Bone marrow (tissue), 2 donors: ENCODE results near the gene BCL2L1.
"Not testable (repeated sequence)": the region's sequence is repeated elsewhere in the genome, so short reads cannot be mapped to it uniquely, and the experiment has no call there.

Source experiments
- DNase-seq, 2 donors: peaks; one replicate each; lab custom pipeline; 2025; lab: John Stamatoyannopoulos, UW

BCL2L1 gene

GRCh38 chr20:31722257-31723068 is at the start of gene BCL2L1:
Gene BCL2L1, minus strand, starts transcription at chr20:31722868. Its CDS starts 650 bp downstream, at chr20:31722218.
- DNase-seq: peak; percentile 63 to 65

DNA sequence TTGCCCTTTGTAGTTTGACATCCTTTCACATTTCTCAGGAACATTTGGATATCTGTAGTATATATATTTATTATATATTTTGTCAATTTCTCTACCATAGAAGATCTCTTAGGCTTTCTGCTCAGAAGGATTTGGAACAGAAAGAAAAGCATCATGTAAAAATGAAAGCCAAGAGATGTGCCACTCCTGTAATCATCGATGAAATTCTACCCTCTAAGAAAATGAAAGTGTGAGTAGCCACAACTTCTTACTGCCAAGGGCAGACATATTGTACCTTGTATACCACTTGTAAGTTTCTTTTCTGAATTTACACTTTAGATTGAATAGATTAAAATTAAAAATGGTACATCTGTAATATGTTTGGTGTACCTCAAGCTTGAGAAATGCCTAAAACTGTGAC is 47.6 kb upstream of the BCL2L1 start:
- no peak for DNase-seq

GRCh38 chr20:31769681-31770080 is 47.0 kb upstream of the BCL2L1 start:
- DNase-seq: no peak

DNA sequence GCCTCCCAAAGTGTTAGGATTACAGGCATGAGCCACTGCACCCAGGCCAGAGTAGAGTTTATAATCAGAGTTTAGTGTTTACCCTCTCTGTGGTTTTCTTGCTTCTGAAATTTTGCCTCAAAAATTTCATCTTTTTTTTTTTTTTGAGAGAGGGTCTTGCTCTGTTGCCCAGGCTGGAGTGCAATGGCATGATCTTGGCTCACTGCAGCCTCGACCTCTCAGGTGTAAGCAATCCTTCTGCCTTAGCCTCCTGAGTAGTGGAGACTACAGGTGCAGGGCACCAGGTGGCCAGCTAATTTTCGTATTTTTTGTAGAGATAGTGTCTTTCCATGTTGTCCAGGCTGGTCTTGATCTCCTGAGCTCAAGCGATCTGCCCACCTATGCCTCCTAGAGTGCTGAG is 45.1 kb upstream of the BCL2L1 start:
- DNase-seq: no peak

DNA sequence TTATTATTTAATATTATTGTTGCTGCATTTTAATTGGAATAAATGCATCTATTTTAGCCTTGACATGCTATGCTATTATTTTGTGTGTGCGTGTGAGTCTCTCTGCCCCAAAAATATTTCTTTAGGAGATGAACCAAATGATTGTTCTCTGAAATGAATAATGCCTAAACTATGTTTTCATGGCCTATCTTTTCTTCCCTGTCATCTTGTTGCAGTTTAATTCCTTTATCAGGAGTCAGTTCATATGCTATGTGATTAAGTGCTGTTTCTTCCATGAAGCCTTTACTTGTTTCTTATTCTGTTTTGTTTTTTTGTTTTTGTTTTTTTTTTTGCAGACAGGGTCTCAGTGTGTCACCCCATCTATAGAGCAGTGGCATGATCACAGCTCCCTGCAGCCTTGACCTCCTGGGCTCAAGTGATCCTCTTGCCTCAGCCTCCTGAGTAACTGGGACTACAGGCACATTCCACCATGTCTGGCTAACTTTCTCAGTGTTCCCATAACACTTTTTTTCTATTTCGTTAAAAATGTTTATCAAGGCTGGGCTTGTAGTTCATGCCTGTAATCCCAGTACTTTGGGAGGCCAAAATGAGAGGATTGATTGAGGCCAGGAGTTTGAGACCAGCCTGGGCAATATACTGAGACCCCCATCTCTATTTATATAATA is 42.1 kb upstream of the BCL2L1 start:
- DNase-seq: no peak

DNA sequence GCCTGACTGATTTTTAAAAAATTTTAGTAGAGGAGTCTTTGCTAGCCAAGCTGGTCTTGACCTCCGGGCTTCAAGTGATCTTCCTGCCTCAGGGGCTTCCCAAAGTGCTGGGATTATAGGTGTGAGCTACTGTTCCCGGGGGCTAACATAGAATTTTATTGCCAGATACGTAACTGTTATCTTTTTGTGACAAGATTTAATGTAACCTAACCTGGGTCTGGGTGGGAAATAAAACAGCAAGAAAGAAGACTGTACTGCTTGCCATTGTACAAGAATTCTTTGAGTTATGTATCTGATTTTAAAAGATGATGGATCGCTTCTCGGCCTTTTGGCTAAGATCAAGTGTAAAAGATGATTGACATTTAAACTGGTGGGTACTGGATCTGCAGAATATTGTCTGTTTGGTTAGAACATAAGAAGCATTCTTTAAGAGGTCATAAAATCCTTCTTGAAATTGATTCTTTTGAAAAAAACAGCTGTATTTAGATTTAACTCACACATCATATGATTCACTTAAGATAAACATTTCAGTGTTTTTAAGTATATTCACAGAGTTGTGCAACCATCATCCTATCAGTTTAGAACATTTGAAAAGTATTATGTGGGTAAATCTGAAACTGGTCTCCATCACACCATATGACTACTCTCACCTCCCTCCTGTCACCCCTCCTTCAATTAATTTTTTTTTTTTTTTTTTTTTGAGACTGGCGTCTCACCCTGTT is 38.0 kb upstream of the BCL2L1 start:
- no peak for DNase-seq

DNA sequence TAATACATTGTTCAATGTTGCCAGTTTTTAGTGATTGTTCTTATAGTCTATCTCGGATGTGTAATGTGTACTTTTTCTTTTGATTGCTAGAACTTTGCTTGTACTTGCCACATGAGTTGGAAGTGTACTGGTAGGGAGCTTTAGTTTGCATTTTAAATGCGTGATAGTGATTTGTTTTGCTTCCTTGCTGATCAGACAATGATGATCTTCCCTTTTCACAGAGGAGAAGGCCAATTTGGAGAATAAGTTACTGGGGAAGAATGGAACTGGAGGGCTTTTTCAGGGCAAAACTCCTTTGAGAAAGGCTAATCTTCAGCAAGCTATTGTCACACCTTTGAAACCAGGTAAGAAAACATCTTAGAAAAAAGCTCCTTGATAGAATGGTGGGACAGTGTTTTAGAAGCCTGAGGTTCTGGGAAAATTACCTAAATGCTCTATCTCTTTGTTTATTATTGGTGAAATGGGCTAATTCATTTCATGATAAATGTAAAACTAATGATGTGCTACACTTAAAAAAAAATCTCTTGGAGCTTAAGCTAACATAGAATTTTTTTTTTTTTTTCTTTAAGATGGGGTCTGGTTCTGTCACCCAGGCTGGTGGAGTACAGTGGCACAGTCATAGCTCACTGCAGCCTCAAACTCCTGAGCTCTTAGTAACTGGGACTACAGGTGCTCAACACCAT is 37.3 kb upstream of the BCL2L1 start:
- DNase-seq: no peak

GRCh38 chr20:31758991-31759390 is 36.3 kb upstream of the BCL2L1 start:
- DNase-seq: no peak

DNA sequence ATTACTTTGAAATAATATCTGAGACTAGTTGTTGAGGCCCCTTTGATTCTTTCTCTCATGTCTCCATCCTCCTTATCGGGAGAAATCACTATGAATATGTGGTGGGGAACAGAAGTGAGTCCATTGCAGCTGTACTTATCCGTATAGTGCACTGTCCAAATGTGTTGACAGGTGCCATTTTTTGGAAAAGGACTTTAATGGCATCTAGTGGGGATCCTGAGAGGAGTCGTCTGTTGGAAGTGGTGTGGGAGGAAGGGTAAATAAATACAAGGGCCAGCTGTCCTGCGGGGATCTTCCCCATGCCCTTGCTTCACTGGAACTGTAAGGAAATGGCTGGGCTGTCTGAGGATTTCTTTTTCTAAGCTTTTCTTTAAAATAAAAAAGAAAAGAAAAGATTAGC is 35.9 kb upstream of the BCL2L1 start:
- no peak for DNase-seq

DNA sequence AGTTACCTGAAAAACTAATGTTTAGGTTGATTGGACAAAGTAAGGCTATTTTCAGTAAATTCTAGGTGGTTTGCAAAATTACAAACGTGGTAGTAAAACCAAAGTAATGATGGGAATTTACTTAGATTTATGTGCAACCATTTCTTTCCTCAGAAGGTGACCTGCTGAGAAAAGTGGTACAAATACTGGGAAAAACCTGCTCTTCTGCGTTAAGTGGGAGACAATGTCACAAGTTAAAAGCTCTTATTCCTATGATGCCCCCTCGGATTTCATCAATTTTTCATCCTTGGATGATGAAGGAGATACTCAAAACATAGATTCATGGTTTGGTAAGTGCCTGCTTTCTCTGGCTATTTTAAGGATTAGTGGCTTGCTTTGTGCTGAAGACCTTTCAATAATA is 34.6 kb upstream of the BCL2L1 start:
- DNase-seq: no peak

DNA sequence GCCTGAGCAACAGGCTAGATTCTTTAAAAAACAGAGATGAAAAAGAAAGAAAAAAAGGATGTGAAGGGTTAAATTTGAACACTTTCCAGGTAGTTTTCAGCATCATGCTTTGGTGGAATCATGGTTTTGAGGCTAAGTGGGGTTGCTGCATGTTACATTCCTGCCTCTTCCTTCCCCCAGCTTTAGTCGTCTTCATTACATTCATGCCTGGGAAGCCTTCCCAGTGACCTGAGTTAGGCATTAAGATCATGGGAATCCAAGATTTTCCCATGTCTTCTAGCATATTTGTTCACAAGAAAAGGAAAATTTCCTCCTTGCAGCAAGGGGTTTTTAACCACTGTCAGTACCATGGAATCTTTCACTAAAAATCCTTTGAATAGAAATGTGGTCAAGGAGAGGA is 28.5 kb upstream of the BCL2L1 start:
- no peak for DNase-seq

- DNase-seq: no peak
Measured at GRCh38 chr20:31749223-31749622, 26.6 kb upstream of the BCL2L1 start.

DNA sequence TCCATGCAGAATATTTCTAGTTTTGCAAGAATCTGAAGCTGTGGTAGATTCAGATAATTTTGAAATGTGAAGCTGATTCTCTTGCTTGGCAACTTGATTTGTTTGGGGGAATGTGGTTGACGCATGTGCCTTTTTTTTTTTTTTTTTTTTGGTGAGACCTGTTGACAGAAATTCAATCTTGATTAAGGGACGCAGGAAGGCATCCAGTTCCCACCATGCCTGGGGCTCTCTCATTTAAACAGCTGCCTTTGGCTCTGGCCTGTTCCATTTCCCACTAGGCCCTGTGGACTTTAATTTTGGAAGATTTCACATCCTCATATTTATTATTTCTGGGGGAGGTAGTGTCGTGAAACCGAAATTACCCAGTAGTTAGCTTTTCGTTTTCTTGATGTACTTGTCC is 25.0 kb upstream of the BCL2L1 start:
- DNase-seq: no peak

DNA sequence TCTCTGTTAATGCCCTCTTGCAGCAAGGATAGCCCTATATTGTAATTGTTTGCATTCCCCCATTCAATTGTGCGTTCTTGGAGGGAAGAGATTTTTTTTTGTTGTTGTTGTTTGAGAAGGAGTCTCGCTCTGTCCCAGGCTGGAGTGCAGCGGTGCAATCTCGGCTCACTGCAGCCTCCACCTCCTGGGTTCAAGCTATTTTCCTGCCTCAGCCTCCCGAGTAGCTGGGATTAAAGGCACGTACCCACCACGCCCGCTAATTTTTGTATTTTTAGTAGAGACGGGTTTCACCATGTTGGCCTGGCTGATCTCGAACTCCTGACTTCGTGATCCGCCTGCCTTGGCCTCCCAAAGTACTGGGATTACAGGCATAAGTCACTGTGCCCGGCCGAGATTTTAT is 24.4 kb upstream of the BCL2L1 start:
- DNase-seq: not testable (repeated sequence)

DNA sequence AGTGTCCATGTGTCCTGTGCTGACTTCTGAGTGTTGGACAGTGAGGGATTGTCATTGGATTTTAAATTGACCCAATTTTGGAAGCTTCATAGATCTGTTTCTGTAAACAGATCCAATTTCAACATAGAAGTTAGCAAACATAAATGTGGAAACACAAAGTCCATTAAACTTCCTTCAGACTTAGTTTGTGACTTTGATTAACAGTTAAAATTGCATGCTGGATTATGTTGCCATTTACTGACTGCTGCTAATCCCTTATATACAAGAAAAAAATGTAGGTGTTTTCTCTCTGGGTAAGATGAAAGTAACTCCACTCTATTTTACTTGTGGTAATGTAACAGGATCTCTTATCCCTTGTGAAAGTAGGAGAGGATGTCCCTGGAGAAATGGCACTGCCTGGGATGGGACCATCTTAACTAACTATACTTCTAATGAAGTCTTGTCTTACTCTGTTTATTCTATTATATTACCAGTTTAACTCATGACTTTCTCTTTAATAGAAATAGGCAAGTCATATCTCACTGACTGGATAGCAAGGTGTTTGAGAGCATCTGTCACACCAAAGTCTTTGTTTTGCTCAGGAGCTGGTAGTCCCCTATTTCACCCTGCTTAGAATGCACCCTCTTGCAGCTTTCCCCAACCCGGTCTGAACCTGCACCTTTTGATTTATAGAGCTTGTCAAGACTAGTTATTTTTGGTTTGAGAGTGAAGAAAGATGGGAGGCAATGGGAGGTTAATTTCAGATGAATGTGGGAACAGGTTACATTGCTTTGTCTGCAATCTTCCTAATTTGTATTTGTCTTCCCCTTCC is 23.6 kb upstream of the BCL2L1 start:
- no peak for DNase-seq

DNA sequence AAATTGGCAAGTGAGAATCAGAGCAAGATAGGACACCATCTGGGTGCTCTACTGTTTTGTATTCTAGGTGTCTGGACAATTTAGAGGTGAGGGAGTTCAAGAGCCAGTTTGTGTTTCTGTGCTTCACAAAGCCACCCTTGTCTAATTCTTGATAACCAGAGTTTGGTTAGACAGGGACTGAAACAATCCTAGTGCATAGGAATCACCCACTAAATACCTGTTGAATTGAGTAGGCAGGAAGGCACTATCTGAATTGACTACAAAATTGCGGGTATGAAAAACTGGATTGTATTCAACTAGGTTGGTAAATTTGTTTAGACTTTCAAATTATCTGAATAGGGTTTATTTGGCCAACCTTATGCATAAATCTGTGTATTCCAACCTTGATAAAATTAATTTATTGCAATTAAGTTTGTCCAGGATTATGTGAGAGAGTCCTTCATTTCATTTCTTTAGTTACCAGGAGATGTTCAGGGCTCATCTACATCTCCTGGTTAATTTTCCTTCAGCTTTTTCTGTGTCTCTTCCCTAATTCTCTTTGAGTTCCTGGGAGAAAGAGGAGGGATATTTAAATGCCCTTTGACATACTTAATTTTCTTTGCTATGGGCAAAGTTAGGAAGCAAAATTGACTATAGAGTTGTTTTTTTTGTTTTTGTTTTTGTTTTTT is 18.1 kb upstream of the BCL2L1 start:
- no peak for DNase-seq

- no peak for DNase-seq
Measured at GRCh38 chr20:31740208-31740607, 17.5 kb upstream of the BCL2L1 start.

GRCh38 chr20:31739550-31739977 is 16.9 kb upstream of the BCL2L1 start:
- DNase-seq: no peak

DNA sequence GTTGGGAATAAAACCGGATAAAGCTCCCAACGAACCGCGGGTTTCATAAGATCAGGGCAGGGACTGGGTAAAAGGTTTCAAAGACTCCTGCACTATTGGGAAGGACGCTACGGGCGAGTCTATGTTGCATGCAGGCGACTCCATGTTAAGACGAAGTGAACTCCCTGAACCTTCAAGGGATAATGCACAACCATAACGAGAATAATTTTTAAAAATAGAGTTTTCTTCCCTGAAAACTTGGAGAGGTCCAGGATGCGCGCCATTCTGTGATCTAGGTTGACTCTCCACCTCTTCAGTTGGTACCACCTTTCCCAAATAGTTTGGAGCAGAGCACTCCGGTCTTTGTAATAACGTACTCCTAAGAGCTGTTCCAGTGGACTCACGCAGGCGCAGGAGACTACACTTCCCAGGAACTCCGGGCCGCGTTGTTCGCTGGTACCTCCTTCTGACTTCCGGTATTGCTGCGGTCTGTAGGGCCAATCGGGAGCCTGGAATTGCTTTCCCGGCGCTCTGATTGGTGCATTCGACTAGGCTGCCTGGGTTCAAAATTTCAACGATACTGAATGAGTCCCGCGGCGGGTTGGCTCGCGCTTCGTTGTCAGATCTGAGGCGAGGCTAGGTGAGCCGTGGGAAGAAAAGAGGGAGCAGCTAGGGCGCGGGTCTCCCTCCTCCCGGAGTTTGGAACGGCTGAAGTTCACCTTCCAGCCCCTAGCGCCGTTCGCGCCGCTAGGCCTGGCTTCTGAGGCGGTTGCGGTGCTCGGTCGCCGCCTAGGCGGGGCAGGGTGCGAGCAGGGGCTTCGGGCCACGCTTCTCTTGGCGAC is 16.3 kb upstream of the BCL2L1 start, which contains the start of gene TPX2:
Gene TPX2 (plus strand): TSS at position 562 of the 821 bp plus-strand sequence. CDS start 18,187 bp downstream, outside the sequence.
- DNase-seq: peak; percentile 65 to 93

GRCh38 chr20:31731321-31731717 is 8.7 kb upstream of the BCL2L1 start:
- no peak for DNase-seq
